ENCODE measurements around the gene TRAF6. TPM values are rescaled to one million over a fixed set of nuclear protein-coding genes. Genes with fewer than 3 reads are reported as not detected.

The TRAF6 gene
- total RNA-seq, 1 donor from 2014 or later, result 6.1 TPM

DNA sequence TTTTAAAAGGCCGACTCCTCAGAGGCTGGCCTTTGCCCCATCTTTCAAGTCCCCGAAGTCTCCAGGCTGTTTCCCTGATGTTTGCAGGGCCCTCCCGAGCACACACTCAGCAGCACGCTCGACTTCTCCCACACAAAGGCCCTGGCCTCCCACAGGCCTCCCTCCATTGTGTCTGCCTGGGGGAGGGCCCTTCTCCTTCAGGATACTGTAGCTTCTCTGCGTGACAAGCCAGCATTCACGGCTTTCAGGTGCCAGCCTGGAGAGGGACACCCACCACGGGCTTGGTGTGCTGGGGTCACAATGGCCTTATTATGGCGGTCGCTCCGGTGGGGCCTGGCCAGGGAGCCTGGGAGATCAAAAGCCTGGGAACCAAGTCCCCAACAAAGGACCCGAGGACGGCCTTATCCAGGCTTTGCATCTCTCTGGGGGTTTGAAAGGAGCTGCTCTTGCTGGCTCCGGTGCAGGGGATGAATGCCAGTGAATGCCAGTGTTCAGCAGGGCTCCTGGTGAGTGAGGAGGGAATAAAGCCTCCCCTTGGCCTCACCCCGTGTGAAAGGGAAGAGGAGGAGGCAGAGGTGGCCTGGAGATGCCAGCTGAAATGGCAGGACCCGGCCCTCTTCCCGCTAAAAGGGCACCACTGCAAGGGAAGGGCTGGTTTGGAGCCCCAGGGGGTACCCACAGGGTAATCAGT lies 55.0 kb downstream of the TRAF6 start:
- H3K27me3 ChIP-seq (ENCODE audit: control insufficient read depth, insufficient read depth, low read length), result no peaks in the 10 kb centered on the region
- no peak for FAIRE-seq
- no peak overlapping the region for H3K4me3 ChIP-seq (ENCODE audit: low read depth, low read length)
- TF ChIP-seq, protein P1, sequence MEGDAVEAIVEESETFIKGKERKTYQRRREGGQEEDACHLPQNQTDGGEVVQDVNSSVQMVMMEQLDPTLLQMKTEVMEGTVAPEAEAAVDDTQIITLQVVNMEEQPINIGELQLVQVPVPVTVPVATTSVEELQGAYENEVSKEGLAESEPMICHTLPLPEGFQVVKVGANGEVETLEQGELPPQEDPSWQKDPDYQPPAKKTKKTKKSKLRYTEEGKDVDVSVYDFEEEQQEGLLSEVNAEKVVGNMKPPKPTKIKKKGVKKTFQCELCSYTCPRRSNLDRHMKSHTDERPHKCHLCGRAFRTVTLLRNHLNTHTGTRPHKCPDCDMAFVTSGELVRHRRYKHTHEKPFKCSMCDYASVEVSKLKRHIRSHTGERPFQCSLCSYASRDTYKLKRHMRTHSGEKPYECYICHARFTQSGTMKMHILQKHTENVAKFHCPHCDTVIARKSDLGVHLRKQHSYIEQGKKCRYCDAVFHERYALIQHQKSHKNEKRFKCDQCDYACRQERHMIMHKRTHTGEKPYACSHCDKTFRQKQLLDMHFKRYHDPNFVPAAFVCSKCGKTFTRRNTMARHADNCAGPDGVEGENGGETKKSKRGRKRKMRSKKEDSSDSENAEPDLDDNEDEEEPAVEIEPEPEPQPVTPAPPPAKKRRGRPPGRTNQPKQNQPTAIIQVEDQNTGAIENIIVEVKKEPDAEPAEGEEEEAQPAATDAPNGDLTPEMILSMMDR (IDR thresholded peaks at IDR 0.05; ENCODE audit: insufficient read depth, low read length, severe bottlenecking), result no peak
- no peaks in the 10 kb centered on the region for H3K36me3 ChIP-seq (ENCODE audit: control insufficient read depth, insufficient read depth, low read length)
- DNase-seq (ENCODE audit: low read depth), result no peak

- TF ChIP-seq, protein P1 (IDR thresholded peaks at IDR 0.05; ENCODE audit: insufficient read depth, low read length, severe bottlenecking), result no peak
- no peak for DNase-seq (ENCODE audit: low read depth)
- H3K4me3 ChIP-seq (ENCODE audit: low read depth, low read length), result no peak overlapping the region
- H3K27me3 ChIP-seq (ENCODE audit: control insufficient read depth, insufficient read depth, low read length), result no peaks in the 10 kb centered on the region
- FAIRE-seq, result no peak
- H3K36me3 ChIP-seq (ENCODE audit: control insufficient read depth, insufficient read depth, low read length), result no peaks in the 10 kb centered on the region
Measured at GRCh38 chr11:36454551-36454940, 55.5 kb downstream of the TRAF6 start.

GRCh38 chr11:36453678-36454077 lies 56.4 kb downstream of the TRAF6 start:
- Histone ChIP-seq H3K36me3 (ENCODE audit: control insufficient read depth, insufficient read depth, low read length) (no peaks in the 10 kb centered on the region), H3K27me3 (ENCODE audit: control insufficient read depth, insufficient read depth, low read length) (no peaks in the 10 kb centered on the region), H3K4me3 (ENCODE audit: low read depth, low read length) (no peak overlapping the region)
- FAIRE-seq (peak; percentile 32), DNase-seq (ENCODE audit: low read depth) (peak; percentile 84)
- TF ChIP-seq, protein P1 (IDR thresholded peaks at IDR 0.05; ENCODE audit: insufficient read depth, low read length, severe bottlenecking), result no peak

GRCh38 chr11:36452961-36453360 lies 57.1 kb downstream of the TRAF6 start:
- Histone ChIP-seq H3K36me3 (ENCODE audit: control insufficient read depth, insufficient read depth, low read length) (no peaks in the 10 kb centered on the region), H3K27me3 (ENCODE audit: control insufficient read depth, insufficient read depth, low read length) (no peaks in the 10 kb centered on the region), H3K4me3 (ENCODE audit: low read depth, low read length) (no peak overlapping the region)
- TF ChIP-seq, protein P1 (IDR thresholded peaks at IDR 0.05; ENCODE audit: insufficient read depth, low read length, severe bottlenecking), result no peak
- DNase-seq (ENCODE audit: low read depth) (no peak), FAIRE-seq (no peak)

- no peaks in the 10 kb centered on the region for H3K27me3 ChIP-seq (ENCODE audit: control insufficient read depth, insufficient read depth, low read length)
- H3K36me3 ChIP-seq (ENCODE audit: control insufficient read depth, insufficient read depth, low read length), result no peaks in the 10 kb centered on the region
- no peak for FAIRE-seq
- H3K4me3 ChIP-seq (ENCODE audit: low read depth, low read length), result no peak overlapping the region
- TF ChIP-seq, protein P1 (IDR thresholded peaks at IDR 0.05; ENCODE audit: insufficient read depth, low read length, severe bottlenecking), result no peak
- DNase-seq (ENCODE audit: low read depth), result no peak
Measured at GRCh38 chr11:36452236-36452940, 57.7 kb downstream of the TRAF6 start.

Measured in bronchial epithelial cell (primary cell).